GM21717 (cell line): Measurements from ENCODE around the gene COPE.
"Not testable (repeated sequence)": the region's sequence is repeated elsewhere in the genome, so short reads cannot be mapped to it uniquely, and the experiment has no call there.

Experiments used
- ATAC-seq: cut with Tn5 transposase; IDR thresholded peaks from one replicate; pipeline ENCODE4 v1.9.1; 2021; ENCODE audit warnings: mild to moderate bottlenecking, moderate library complexity; ENCODE audit not compliant: unreplicated experiment

Gene COPE

DNA sequence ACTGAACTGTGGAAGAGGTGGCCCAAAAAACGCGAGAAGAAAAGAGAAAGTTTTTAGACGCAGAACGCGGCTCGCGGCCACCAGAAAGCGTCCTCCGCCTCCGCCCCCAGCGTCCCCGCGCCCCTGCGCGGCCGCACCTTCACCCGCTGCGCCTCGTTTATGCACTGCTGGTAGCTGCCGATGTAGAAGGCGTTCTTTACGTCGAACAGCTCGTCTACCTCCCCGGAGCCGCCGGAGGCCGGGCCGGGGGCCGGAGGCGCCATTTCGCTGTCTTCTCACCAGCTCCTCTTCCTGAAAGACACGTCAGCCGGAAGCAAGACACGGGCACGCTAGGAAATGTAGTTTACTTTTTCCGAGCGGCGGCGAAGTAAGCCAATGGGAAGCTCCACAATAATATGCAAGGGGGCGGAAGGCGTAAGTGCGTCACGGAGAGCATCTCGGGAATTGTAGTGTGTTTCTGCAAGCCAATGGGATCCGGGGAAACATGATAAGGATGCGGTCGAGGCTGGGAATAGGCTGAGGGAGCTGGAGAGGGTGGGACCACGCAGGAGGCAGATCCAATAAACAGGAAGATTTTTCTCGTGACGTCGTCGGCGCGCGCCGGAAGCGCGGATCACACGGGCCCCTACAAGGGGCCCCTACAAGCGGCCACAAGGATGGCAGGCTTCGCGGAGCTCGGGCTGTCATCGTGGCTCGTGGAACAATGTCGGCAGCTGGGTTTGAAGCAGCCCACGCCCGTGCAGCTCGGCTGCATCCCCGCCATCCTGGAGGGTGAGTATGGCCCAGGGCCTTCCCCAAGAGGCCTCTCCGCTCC is at the start of gene COPE, which contains the start of gene DDX49:
TSS of gene COPE (minus strand) at position 302 of the 814 bp plus-strand sequence. CDS start at position 263, 39 bp downstream.
TSS of gene DDX49 (plus strand) at position 630 of the 814 bp plus-strand sequence. CDS start at position 657, 27 bp downstream.
- ATAC-seq = peak; percentile 75

DNA sequence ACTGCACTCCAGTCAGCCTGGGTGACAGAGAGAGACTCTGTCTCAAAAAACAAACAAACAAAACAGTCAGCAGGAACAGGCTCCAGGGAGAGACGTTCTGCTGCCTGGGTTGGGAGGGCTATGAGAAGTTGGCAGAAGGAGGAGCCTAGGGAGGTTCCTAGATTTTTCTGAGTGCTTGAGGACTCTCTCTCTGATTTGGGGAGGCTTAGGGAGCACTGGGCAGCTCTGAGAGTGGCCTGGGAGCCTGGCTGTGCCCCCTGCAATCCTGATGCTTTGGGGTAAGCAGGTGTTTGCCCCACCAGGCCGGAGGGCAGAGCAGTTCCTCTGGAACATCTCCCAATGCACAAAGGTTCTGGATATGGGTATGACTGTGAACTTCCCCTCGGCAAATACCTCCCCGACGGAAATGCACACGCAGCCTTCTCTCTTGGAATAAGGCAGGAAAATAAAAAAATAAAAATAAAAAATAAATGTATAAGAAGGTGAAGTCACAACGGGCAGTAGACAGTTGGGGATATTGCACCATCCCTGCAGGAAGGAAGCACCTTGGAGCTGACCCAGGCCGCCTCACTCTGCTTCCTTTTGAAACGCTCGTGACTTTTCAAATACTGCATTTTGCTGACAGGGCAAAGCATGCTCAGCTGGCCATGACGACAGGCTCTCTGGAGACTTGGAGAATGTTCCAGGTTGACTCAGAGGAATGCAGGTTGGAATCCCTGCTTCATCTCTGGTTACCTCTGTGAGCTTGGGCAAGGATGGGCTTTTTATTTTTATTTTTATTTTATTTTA is 48.4 kb upstream of the COPE start:
- no peak for ATAC-seq

GRCh38 chr19:18966307-18966706 is 47.1 kb upstream of the COPE start:
- no peak for ATAC-seq

GRCh38 chr19:18964121-18964520 is 44.9 kb upstream of the COPE start:
- no peak for ATAC-seq

GRCh38 chr19:18961767-18962620 is 42.8 kb upstream of the COPE start:
- no peak for ATAC-seq

GRCh38 chr19:18960370-18960769 is 41.2 kb upstream of the COPE start:
- no peak for ATAC-seq

DNA sequence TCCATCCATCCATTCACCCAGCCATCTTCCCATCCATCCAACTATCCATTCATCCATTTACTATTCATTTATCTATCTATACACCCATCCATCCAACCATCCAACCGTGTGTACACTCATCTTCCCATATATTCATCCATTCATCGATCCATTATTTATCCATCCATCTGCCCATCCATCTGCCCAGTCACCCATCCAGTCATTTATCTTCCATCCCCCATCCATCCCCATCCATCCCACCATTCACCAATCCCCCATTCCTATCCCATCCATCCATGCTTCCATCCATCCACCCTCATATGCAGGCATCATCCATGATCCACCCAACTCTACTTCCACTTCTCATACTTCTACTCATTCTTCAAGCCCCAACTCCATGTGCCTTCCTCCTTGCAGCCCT is 35.9 kb upstream of the COPE start:
- no peak for ATAC-seq

DNA sequence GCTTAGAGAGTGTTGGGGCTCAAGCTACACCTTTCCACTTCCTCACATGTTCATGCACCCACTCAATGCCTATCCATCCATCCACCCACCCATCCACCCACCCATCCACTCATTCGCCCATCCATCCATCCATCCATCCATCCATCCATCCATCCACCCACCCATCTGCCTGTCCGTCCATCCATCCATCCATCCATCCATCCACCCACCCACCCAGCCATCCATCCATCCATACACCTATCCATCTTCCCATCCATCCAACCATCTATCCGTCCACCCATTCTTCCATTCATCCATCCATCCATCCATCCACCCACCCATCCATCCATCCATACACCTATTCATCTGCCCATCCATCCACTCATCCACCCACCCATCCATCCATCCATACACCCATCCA is 34.9 kb upstream of the COPE start:
- no peak for ATAC-seq

- not testable (repeated sequence) for ATAC-seq
These were observed 33.3 kb upstream of the COPE start for GRCh38 chr19:18952364-18953003.

DNA sequence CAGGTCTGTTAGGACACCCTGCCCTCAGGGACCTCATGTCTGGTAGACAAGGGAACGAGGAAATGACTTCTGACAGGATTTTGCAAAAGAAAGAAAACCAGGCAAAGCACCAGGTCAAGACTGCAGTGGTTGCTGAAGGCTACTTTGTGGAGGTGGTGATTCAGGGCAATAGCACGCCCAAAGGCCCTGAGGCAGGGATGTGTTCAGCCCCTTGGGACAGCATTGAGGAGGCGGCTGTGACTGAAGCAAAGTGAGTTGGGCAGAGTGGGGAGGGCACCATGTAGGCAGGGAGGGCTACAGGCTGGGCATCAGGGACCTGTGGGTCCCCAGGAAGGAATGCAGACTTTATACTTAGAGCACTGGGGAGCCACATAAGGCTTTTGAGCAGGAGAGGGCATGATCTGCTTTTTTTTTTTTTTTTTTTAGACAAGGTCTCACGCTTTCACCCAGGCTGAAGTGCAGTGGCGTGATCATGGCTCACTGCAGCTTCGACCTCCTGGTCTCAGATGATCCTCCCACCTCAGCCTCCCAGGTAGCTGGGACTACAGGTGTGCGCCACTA is 32.6 kb upstream of the COPE start:
- ATAC-seq = no peak

- ATAC-seq = no peak
These were observed 30.7 kb upstream of the COPE start for GRCh38 chr19:18949858-18950257.

GRCh38 chr19:18948976-18949356 is 29.8 kb upstream of the COPE start:
- no peak for ATAC-seq

DNA sequence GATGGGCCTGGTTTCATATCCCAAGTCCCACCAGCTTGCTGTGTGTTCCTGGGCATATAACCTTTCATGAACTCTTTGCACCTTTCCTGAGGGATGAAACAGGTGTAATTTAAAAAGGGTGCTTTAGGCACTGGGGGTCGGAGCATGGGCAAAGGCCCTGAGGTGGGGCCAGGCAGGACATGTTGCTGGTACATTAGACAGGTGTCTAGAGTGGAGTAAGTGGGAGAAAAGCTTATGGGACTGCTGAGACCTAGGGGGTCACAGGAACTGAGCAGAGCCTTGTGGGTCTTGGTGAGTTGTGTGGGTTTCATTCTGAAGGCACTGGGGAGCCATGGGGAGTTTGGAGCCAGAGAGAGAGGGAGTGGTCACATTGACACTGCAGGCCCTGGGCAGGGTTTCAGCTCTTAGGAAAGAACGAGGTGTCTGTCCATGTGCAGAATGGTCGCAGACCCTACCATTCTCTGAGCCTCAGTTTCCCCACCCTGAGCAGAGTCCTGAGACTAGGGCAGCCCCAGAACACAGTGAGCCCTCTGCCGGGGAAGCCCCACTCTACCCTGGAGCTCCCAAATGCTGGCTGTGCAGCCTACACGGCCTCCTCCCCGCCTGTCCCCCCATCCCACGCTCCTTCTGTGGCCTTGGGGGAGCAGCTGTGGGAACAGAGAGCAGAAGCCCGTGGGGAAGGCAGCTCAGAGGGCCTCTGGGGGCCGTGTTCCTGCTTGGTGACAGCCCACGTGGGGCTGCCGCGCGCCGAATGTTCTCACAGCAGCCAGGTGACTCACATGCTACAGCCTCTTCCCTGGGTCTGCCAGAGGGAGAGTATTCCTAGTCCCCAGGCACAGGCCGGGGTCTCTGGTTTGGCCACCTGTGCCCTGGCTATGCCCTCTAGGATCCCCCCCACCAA is 29.1 kb upstream of the COPE start:
- ATAC-seq = no peak

- ATAC-seq = no peak
These were observed 27.7 kb upstream of the COPE start for GRCh38 chr19:18946918-18947317.

- ATAC-seq = no peak
These were observed 27.1 kb upstream of the COPE start for GRCh38 chr19:18946335-18946734.

GRCh38 chr19:18945297-18945696 is 26.1 kb upstream of the COPE start:
- no peak for ATAC-seq

DNA sequence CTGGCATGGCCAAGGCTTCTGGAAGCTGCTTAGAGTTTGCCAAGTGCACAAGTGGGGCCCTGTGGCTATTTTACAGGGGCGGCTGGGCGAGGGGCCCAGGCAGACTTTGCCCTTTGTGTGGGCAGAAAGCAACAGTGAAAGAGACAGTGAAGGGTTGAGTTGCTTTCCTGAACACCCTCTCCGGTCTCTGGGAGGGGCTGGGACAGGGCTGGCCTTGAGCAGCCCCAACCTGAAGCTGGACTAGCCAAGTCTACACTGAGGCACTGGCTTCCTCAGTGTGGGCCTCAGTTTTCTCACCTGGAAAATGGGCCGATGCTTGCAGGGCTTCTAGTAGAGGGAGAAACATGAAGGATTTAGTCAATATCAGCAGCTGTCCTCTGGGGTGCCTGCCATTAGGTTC is 24.3 kb upstream of the COPE start:
- ATAC-seq = no peak

GRCh38 chr19:18942692-18943091 is 23.5 kb upstream of the COPE start:
- no peak for ATAC-seq

DNA sequence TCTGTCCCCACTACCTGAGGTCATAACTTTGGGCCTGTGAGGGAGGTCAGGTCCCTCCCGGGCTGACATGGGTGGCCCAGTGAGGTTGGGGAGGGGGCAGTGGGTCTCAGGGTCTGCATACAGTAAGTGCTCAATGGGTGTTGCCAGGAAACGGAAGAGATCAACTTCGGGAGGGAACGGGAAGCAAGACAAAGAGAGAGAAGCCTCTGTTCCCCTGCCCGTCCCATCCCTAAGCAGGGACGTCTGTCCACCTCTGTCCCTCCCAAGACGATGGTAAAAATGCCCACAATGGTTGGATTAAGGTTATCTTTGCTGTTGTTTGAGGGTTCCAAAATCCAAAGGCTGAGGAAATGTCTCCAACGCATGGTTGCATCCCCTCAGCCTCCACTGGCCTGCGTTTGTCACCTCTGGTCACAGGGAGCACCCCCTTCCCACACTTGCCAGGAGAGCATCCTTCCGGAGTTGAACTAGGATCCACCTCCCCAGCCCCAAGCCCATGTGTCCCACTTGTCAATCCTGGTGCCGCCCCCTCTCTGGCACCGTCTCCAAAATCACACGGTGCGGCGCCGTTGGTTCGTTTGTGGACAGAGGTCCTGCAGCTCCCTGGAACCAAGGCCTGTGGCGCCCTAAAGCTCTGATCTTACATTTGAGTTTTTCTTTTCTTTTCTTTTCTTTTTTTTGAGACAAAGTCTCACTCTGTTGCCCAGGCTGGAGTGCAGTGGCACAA is 22.6 kb upstream of the COPE start:
- ATAC-seq = no peak
